OCI-LY1 (cell line): ENCODE measurements around the gene MCCC2.

ENCODE experiments used
- CTCF ChIP-seq: fragments of 200-600 bp; sonication (generic), shearing (Covaris generic); IDR thresholded peaks from 2 replicates; pipeline ENCODE4 v1.5.1; 2017; ENCODE audit warnings: mild to moderate bottlenecking, antibody characterized with exemption, low read length, moderate library complexity, mixed read lengths
- EZH2 ChIP-seq: fragments of 200-600 bp; sonication (generic), shearing (Covaris generic); IDR thresholded peaks from 2 replicates; pipeline ENCODE4 v1.8.0; 2017; ENCODE audit warnings: borderline replicate concordance, mixed run types, mild to moderate bottlenecking, antibody characterized with exemption, low read length, moderate library complexity, mixed read lengths

- TF ChIP-seq EZH2 (no peak), CTCF (no peak)
These were observed 13.6 kb downstream of the MCCC2 start for GRCh38 chr5:71600783-71601182.
